Muscle of leg (tissue), 11 donors: ENCODE measurements around the gene OMP. TPM values are rescaled to one million over a fixed set of nuclear protein-coding genes. Genes with fewer than 3 reads are reported as not detected.

Experiments
- DNase-seq: peaks from one replicate; pipeline ENCODE4 v3.0.0; 2013
- H3K27ac ChIP-seq: one replicate; pipeline ENCODE4 v1.5.1; 2013; ENCODE audit warnings: mild to moderate bottlenecking, low read length, control low read depth
- H3K27me3 ChIP-seq: one replicate; pipeline ENCODE4 v1.6.1; 2013; ENCODE audit warnings: low read length; ENCODE audit not compliant: control insufficient read depth, insufficient read depth
- H3K36me3 ChIP-seq: one replicate; pipeline ENCODE4 v1.6.1; 2013; ENCODE audit warnings: low read length; ENCODE audit not compliant: control insufficient read depth, insufficient read depth
- H3K4me1 ChIP-seq: one replicate; pipeline ENCODE4 v1.6.1; 2013; ENCODE audit warnings: low read length; ENCODE audit not compliant: control insufficient read depth, insufficient read depth
- H3K4me3 ChIP-seq: one replicate; pipeline ENCODE4 v1.5.1; 2013; ENCODE audit warnings: low read length, control low read depth
- H3K9me3 ChIP-seq: replicated peaks from 2 replicates; pipeline ENCODE4 v1.6.1; 2013; ENCODE audit warnings: low read depth, low read length; ENCODE audit not compliant: control insufficient read depth
- WGBS: methylation state at CpG from one replicate; pipeline ENCODE4 v1.1.5; 2013; ENCODE audit warnings: missing lambda C conversion rate; ENCODE audit not compliant: insufficient coverage; 5-methylcytosine and 5-hydroxymethylcytosine counted together
- polyA plus RNA-seq, 8 donors: library from polyadenylated mRNA; unstranded; fragments of 120-200 nt; gene quantifications; one replicate each; pipeline versions ENCODE4 v1.2.1 to v1.2.3, GENCODE V29; 2013; ENCODE audit warnings: inconsistent platforms in 1 of 8, low replicate concordance in 1 of 8; ENCODE audit not compliant: insufficient read length in 8 of 8, insufficient read depth in 1 of 8
- total RNA-seq: library from RNA; stranded (reverse); fragments of 120-200 nt; gene quantifications from one replicate; pipeline ENCODE4 v1.2.4, GENCODE V29; 2013

The OMP gene
- total and polyA plus RNA-seq, 9 donors = 0.27 TPM; not detected in 8

DNA sequence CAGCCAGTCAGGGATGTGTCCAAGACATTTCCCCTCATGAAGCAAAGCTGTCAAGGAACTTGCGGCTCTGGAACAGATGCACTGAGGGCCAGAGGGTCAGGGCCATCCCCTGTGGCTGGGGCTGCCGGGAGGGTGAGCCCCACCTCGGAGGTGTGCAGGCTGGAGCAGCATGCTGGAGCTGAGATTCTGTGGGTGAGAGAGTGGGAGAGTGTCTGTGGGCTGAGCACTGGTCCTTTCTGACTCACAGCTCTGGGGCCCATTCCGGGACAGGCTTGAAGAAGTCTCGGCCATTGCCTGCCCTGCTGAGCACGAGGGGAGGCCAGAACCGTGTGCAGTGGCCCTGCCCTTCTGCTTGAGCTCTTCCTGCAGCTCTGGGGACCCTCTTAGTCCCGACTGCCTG is 2.1 kb downstream of the OMP start:
- no peak for DNase-seq
- peaks cover 4% of the 10 kb centered on the region for H3K36me3 ChIP-seq
- H3K9me3 ChIP-seq = no peaks in the 10 kb centered on the region
- WGBS = 47% methylated on average over 8 of the region's 8 CpGs
- peaks cover 11% of the 10 kb centered on the region for H3K4me1 ChIP-seq
- H3K27ac ChIP-seq = no peak overlapping the region
- H3K27me3 ChIP-seq = no peaks in the 10 kb centered on the region
- no peak overlapping the region for H3K4me3 ChIP-seq

DNA sequence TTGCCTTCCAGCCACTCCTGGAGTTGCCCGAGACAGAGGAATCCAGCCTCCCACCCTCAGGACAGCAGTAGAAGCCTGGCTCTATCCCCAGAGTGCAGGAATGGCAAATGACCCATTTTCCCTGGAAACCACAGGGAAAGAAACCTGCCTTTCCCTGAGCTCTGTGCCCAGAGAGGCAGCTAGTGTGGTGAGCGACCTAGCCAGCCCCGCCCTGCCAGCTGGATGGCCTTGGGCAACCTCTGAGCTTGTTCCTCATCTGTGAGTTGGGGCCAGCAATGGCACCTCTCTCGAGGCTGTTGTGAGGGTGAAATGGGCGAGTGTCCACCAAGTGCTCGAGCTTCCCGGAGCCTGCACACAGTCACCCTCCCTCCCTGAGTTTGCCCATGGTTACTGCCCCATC is 3.7 kb downstream of the OMP start:
- Histone ChIP-seq H3K27me3 (no peaks in the 10 kb centered on the region), H3K9me3 (no peaks in the 10 kb centered on the region), H3K4me3 (no peak overlapping the region), H3K4me1 (peaks cover 13% of the 10 kb centered on the region), H3K36me3 (peaks cover 4% of the 10 kb centered on the region), H3K27ac (no peak overlapping the region)
- WGBS = 73% methylated on average over 2 of the region's 7 CpGs
- no peak for DNase-seq

DNA sequence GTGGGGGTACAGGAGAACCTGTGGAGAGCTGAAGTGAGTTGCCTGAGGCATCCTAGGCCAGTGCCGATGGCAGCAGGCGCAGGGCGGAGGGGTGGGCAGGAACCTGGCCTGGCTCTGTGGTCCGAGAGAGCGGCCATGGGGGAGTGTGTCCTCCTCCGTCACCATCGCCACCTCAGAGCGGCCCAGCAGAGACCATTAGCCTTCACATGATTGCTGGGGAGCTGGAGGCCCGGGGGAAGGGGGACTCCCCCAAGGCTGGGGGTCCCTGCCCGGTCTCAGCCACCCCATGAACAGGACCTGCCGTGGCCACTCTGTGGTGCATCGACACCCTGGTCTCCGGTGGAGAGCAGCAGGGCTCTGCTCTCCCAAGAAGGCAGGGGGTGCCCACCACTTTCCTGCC is 4.1 kb downstream of the OMP start:
- WGBS = 91% methylated on average over 12 of the region's 13 CpGs
- DNase-seq = no peak

DNA sequence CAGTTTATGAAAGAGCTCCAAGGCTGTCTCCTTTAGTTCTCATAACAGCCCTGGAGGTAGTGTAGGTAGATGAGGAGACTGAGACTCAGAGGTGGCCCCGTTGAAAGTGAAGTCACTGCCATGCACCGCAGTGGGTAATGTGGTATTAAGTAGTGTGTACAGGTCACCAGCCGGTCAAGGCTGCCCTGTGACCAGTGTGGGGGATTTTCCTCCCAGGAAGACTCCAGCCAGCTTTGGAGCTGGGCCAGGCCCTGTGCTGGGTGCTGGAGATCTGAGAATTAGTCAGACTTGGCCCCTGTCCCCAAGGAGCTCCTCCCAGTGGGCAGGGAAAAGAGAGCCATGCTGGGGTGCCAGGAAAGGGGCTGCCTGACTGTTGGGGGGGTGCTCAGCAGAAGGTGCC is 5.3 kb downstream of the OMP start:
- H3K4me3 ChIP-seq = no peak overlapping the region
- no peak overlapping the region for H3K27ac ChIP-seq
- no peaks in the 10 kb centered on the region for H3K27me3 ChIP-seq
- peaks cover 8% of the 10 kb centered on the region for H3K36me3 ChIP-seq
- no peak for DNase-seq
- H3K4me1 ChIP-seq = peaks cover 13% of the 10 kb centered on the region
- WGBS = 76% methylated on average over 3 of the region's 3 CpGs
- no peaks in the 10 kb centered on the region for H3K9me3 ChIP-seq

More for the DNA sequence above, 4.1 kb downstream of the OMP start:
- no peak overlapping the region for H3K27ac ChIP-seq
- H3K27me3 ChIP-seq = no peaks in the 10 kb centered on the region
- peaks cover 13% of the 10 kb centered on the region for H3K4me1 ChIP-seq
- peaks cover 4% of the 10 kb centered on the region for H3K36me3 ChIP-seq
- no peak overlapping the region for H3K4me3 ChIP-seq
- H3K9me3 ChIP-seq = no peaks in the 10 kb centered on the region

DNA sequence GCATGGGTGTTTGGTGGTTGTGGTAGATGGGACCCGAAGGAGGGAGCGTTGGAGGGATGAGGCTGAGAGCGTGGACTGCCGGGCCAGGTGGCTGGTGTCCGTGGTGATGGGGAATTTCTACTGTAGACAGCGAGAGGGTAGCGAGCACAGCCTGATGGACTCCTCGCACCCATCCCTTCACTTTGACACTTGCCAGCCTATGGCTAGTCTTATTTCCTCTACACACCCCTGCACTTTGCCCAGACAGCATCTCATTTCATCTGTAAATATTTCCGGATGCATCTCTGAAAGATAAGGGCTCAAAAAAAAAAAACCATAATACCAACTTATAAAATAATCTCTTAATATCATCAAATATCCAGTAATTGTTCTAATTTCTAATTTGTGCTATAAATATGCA is 5.8 kb downstream of the OMP start:
- H3K27ac ChIP-seq = no peak overlapping the region
- DNase-seq = no peak
- H3K4me3 ChIP-seq = no peak overlapping the region
- H3K4me1 ChIP-seq = peaks cover 13% of the 10 kb centered on the region
- WGBS = 90% methylated on average over 2 of the region's 9 CpGs
- no peaks in the 10 kb centered on the region for H3K27me3 ChIP-seq
- peaks cover 8% of the 10 kb centered on the region for H3K36me3 ChIP-seq
- no peaks in the 10 kb centered on the region for H3K9me3 ChIP-seq

DNA sequence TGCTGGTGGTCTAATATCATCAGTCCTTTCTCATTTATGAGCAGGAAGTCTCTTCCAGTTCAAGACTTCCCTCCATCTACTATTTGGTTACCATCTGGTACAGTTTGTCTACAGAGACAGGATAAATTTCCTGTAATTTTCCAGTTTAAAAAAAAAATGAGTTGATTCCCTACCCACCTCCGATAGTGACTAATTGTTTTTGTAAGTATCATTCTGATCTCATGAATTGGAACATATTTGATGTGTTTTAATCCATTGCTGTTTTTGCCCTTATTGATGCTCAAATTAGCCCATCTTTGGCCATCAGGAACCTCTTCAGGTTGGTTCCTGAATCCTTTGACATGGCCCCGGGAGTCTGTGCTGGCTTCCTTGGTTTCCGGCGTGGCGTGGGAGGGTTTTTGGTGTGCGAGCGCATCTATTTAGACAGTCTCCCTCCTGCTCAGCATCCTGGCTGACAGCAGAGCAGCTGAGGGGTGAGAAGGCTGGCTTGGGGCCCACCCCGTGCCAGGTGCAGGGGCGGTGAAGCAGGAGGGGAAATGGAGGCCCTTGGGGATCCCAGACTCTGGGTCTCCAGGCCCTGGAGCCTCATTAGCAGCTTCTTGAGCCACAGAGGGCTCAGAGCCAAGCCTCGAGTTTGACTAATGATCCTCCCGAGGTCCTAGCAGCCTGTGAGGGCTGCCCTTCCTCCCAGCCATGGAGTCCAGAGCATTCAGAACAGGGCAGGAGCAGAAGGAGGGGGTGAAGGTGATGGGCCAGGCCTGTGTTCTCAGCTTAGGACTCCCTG is 6.8 kb downstream of the OMP start:
- Histone ChIP-seq H3K27ac (no peak overlapping the region), H3K4me3 (no peak overlapping the region), H3K9me3 (no peaks in the 10 kb centered on the region), H3K4me1 (peaks cover 13% of the 10 kb centered on the region), H3K36me3 (peaks cover 8% of the 10 kb centered on the region), H3K27me3 (no peaks in the 10 kb centered on the region)
- DNase-seq = peak; percentile 24
- 60% methylated on average over 9 of the region's 11 CpGs for WGBS

DNA sequence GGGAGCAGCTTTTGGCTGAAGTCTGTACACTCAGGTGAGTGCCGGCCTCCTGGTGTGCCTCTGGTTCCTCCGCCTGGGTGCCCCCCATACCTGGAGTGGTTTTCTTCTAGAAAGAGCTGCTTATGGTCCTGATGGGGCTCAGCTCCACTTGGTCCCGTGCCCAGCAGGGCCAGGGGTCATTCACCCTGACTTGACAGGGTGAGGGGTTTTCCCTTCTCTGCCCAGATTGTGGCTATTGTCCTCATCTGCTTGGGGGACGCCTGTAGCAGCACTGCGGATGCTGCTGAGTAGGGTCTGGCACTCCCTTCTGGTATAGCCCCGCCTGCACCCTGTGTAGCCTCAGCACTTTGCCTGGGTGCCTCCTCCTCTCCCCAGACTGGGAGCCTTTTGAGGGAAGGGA is 8.2 kb downstream of the OMP start:
- WGBS = 87% methylated on average over 4 of the region's 6 CpGs
- Histone ChIP-seq H3K36me3 (peaks cover 10% of the 10 kb centered on the region), H3K4me3 (no peak overlapping the region), H3K27me3 (no peaks in the 10 kb centered on the region), H3K9me3 (no peaks in the 10 kb centered on the region), H3K27ac (no peak overlapping the region), H3K4me1 (peaks cover 13% of the 10 kb centered on the region)
- DNase-seq = no peak

DNA sequence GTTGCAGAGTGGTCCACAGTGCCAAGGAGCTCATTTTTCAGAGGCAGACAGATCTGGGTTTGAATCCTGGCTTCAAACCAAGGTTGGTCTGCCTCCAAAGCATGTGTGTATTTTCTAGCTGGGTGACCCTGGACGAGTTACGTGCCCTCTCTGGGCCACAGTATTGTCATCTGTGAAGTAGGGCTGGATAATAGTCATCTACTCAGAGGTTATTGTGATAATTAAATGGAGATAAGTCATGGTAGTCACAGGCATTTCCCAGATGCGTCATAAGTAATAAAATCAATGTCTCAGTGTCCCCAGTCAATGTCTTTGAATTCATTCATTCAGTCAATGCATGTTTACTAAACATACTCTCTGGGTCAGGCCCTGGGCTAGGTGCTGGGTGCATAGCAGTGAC is 8.6 kb downstream of the OMP start:
- Histone ChIP-seq H3K27me3 (no peaks in the 10 kb centered on the region), H3K27ac (no peak overlapping the region), H3K36me3 (peaks cover 10% of the 10 kb centered on the region), H3K9me3 (no peaks in the 10 kb centered on the region), H3K4me1 (peaks cover 13% of the 10 kb centered on the region), H3K4me3 (no peak overlapping the region)
- WGBS = no CpG with 5 or more reads among the region's 3 CpGs
- DNase-seq = no peak

DNA sequence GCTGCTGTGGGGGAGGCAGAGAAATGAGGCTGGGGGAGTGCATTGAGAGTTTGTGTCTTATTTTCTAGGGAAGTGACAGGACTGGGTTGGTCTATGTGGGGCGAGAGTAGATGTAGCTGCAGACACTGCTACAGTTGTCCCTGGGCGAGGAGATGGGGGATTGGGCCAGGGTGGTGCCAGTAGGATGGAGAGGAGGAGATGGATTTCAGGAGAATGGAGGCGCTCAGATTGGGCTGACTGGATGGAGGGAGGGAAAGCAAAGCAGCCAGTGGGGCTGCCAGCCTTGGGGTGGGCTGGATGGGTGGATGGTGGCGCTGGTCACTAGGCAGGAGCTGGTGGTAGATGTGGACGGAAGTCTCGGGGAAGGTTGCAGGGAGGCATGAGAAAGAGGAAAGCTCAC is 9.3 kb downstream of the OMP start:
- no peak for DNase-seq
- Histone ChIP-seq H3K4me1 (peaks cover 13% of the 10 kb centered on the region), H3K9me3 (no peaks in the 10 kb centered on the region), H3K27me3 (no peaks in the 10 kb centered on the region), H3K36me3 (peaks cover 10% of the 10 kb centered on the region), H3K4me3 (no peak overlapping the region), H3K27ac (no peak overlapping the region)
- WGBS = 91% methylated on average over 6 of the region's 6 CpGs

DNA sequence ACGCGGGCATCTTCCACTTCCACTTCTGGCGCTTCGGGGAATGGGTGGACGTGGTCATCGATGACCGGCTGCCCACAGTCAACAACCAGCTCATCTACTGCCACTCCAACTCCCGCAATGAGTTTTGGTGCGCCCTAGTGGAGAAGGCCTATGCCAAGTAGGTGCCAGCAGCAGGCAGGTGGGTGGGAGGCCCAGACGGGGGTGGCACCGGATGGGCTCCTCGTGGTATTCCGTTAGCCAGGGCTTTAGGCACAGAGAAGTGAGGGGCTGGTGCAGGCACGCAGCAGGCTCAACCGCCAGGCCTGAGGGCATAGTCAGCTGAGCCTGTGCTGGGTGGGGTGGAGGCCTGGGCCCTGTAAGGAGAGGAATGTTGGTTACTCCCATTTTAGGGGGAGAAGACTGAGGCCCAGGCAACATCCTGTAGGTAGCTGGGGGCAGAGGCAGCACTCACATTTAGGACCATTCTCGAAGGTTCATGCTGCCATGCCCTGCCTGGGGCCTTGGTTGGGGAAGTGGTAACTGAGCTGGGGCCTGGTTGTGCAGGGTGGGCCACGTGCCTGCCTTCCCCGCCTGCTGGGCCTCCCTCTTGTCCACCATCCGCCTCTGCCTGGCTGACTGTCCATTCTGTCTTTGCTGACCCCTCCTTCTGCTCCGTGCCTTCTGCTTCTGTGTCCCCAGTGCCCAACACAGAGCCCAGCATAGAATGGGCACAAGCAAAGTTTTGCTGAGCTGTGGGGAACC is 10.2 kb downstream of the OMP start:
- DNase-seq = no peak
- H3K9me3 ChIP-seq = no peaks in the 10 kb centered on the region
- peaks cover 11% of the 10 kb centered on the region for H3K4me1 ChIP-seq
- H3K36me3 ChIP-seq = peaks cover 10% of the 10 kb centered on the region
- no peak overlapping the region for H3K4me3 ChIP-seq
- H3K27ac ChIP-seq = no peak overlapping the region
- 87% methylated on average over 16 of the region's 20 CpGs for WGBS
- H3K27me3 ChIP-seq = no peaks in the 10 kb centered on the region
